ENCODE measurements around the gene TPSG1. TPM values are rescaled to one million over a fixed set of nuclear protein-coding genes. Genes with fewer than 3 reads are reported as not detected.
"Not testable (repeated sequence)": the region's sequence is repeated elsewhere in the genome, so short reads cannot be mapped to it uniquely, and the experiment has no call there.

Gene TPSG1
- total RNA-seq, 2 experiments from 2014 or later, result not detected

DNA sequence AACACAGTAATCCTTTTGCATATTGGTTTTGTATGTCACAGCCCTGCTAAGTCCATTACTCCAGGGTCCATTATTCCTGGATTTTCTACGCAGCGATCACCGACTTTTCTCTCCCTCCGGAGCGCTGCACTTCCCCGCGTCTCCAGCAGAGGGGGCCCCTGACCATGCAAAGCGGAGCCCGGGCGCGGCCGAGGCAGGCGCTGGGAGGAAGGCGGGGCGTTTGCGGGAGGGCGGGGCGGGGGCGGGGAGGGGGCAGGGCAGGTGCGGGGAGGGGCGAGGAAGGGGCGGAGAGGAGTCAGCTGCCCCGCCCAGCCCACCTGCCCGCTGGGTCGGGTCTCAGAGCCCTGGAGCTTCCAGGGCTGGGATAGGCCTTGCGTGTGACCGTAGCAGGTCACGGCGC is 11.6 kb upstream of the TPSG1 start:
- DNase-seq, H3K27me3 Mint-ChIP-seq: not testable (repeated sequence)

DNA sequence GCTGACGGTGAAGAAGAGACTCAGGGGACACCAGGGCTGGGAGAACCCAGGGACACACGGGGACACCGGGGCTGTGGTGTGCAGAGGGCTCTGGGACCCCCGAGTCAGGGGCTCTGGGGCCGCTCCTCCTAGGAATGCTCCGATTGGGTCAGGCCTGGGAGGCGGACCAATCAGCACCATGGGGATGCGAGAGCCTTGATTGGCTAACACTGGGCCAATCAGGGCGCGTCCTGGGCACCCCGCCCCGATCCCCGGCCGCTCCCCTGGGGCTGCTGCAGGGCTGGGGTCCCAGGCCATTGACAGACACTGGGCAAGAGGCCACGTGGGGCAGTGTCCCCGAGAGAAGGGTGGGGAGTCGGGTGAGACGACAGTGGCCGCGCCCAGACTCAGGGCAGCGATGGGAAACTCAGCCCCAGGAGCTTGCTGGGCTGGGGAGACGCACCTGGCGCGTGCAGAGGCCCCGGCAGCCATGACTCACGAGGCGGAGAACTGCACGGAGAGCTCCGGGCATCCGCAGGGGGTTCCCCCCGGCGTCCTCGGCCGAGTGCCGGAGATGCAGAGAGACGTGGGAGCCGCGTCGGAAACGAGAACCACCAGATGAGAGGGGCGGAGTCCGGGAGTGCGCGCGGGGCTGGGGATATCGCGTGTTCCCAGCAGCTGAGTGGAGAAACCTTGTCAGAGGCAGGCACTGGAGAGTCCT is 7.1 kb upstream of the TPSG1 start:
- H3K9me3 Mint-ChIP-seq; H3K27me3 Mint-ChIP-seq; H3K27ac Mint-ChIP-seq; H3K36me3 Mint-ChIP-seq; POLR2A ChIA-PET; intact Hi-C loops (cut with micrococcal nuclease); H3K4me1 Mint-ChIP-seq (ENCODE audit: low read depth); CTCF ChIA-PET; H3K4me3 Mint-ChIP-seq; DNase-seq: not testable (repeated sequence)

More for the DNA sequence above, 11.6 kb upstream of the TPSG1 start:
- POLR2A ChIA-PET; H3K4me1 Mint-ChIP-seq (ENCODE audit: low read depth); H3K9me3 Mint-ChIP-seq; H3K27ac Mint-ChIP-seq; intact Hi-C loops (cut with micrococcal nuclease); CTCF ChIA-PET; H3K36me3 Mint-ChIP-seq; H3K4me3 Mint-ChIP-seq: not testable (repeated sequence)

DNA sequence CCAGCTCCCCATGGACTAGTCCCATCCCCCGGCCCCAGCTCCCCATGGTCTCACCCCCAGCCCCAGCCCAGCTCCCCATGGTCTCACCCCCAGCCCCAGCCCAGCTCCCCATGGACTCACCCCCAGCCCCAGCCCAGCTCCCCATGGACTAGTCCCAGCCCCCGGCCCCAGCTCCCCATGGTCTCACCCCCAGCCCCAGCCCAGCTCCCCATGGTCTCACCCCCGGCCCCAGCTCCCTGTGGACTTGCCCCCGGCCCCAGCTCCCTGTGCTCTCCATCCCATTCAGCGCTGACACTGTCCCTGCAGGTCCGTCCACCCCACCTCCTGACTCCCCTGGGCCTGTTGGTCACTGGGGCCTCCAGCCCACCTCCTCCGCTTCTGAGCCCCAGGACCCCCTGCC is 6.2 kb upstream of the TPSG1 start:
- POLR2A ChIA-PET; H3K27me3 Mint-ChIP-seq; intact Hi-C loops (cut with micrococcal nuclease): not testable (repeated sequence)

DNA sequence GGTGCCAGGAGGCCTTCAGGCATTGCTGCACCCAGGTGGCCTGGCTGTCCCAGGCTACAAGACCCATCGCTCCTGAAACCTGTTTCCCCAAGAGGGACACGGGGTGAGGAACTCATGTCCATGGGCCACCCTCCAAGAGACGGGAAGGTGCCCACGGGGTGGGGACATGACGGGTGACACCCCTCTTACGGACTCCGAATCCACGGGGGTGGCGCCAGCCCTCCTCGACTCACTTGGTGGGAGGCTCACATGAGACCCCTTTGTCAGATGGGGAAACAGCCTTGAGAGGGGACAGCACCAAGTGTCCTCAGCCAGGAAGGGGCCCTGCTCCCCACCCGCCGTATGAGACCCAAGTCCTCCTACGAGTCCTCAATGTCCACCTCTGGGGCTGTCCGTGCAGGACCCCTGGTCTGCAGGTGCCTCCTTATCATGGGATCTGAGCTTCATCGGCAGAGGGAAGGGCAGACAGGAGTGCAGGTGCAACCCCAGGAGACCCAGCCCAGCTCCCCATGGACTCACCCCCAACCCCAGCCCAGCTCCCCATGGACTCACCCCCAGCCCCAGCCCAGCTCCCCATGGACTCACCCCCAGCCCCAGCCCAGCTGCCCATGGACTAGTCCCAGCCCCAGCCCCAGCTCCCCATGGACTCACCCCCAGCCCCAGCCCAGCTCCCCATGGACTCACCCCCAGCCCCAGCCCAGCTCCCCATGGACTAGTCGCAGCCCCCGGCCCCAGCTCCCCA is 5.6 kb upstream of the TPSG1 start:
- H3K9me3 Mint-ChIP-seq; H3K36me3 Mint-ChIP-seq; POLR2A ChIA-PET; H3K4me3 Mint-ChIP-seq; DNase-seq; H3K4me1 Mint-ChIP-seq (ENCODE audit: low read depth); intact Hi-C loops (cut with micrococcal nuclease); H3K27ac Mint-ChIP-seq; CTCF ChIA-PET; H3K27me3 Mint-ChIP-seq: not testable (repeated sequence)

More for the DNA sequence above, 6.2 kb upstream of the TPSG1 start:
- H3K36me3 Mint-ChIP-seq; H3K4me3 Mint-ChIP-seq; H3K4me1 Mint-ChIP-seq (ENCODE audit: low read depth); CTCF ChIA-PET; H3K9me3 Mint-ChIP-seq; H3K27ac Mint-ChIP-seq; DNase-seq: not testable (repeated sequence)

DNA sequence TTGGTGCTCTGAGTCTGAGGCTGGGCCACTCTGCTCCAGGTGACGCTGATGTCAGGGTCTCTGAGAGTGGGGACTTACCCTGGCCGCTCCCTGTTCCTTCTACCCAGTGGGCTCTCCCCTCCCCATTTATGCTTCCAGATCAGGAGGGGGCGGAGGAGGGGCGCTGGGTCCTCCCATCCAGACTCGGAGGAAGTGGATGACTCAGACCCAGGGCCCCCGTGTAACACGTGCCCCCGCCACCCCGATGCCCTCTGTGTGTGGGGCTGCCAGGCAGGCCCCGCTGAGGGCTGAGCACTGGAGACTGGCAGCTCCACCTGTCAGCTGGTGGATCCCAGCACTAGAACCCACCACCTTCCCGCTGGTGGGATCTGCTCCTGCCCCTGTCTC is 5.0 kb upstream of the TPSG1 start, which contains the start of gene TPSB2:
Gene TPSB2 (minus strand): TSS at position 101 of the 387 bp plus-strand sequence. CDS start 233 bp downstream, outside the sequence.
- H3K9me3 Mint-ChIP-seq; H3K27me3 Mint-ChIP-seq; H3K27ac Mint-ChIP-seq; CTCF ChIA-PET; H3K36me3 Mint-ChIP-seq; H3K4me1 Mint-ChIP-seq (ENCODE audit: low read depth); POLR2A ChIA-PET; H3K4me3 Mint-ChIP-seq; intact Hi-C loops (cut with micrococcal nuclease); DNase-seq: not testable (repeated sequence)

DNA sequence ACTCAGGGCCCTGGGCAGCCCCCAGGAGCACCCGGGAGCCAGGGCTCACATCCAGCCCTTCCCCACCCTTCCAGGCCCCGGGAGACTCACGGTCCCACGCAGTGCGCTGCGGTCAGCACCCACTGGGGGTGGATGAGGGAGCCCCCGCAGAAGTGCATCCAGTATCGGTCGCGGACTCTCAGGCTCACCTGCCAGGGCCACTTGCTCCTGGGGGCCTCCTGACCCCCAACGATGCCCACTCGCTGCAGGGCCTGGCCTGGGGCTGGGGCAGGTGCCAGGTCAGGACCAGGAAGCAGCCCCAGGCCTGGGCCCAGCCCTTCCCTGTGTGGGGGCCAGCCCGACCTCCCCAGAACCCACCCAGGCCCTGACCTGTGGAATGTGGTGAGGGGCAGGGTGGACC is 4.4 kb upstream of the TPSG1 start:
- intact Hi-C loops (cut with micrococcal nuclease); DNase-seq; H3K9me3 Mint-ChIP-seq; H3K4me3 Mint-ChIP-seq; H3K36me3 Mint-ChIP-seq; POLR2A ChIA-PET; CTCF ChIA-PET; H3K27ac Mint-ChIP-seq; H3K27me3 Mint-ChIP-seq; H3K4me1 Mint-ChIP-seq (ENCODE audit: low read depth): not testable (repeated sequence)

DNA sequence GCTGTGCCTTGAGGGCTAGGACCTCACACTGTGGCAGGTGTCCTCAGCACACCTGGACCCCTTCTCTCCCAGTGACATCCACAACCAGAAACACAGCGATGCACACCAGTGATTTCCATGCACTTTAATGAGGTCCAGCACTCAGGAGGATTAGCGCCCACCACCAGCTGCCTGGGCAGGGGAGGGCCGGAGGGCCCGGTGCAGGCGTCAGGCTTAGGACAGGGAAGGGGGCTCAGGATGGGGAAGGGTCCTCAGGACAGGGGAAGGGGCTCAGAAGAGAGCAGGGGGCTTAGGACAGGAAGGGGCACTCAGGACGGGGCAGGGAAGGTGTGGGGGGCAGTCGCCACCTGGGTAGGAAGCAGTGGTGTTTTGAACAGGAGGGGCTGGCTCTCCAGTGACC is 3.2 kb upstream of the TPSG1 start:
- H3K36me3 Mint-ChIP-seq; intact Hi-C loops (cut with micrococcal nuclease); H3K9me3 Mint-ChIP-seq; H3K4me3 Mint-ChIP-seq; DNase-seq; POLR2A ChIA-PET; H3K27me3 Mint-ChIP-seq; CTCF ChIA-PET; H3K27ac Mint-ChIP-seq; H3K4me1 Mint-ChIP-seq (ENCODE audit: low read depth): not testable (repeated sequence)

DNA sequence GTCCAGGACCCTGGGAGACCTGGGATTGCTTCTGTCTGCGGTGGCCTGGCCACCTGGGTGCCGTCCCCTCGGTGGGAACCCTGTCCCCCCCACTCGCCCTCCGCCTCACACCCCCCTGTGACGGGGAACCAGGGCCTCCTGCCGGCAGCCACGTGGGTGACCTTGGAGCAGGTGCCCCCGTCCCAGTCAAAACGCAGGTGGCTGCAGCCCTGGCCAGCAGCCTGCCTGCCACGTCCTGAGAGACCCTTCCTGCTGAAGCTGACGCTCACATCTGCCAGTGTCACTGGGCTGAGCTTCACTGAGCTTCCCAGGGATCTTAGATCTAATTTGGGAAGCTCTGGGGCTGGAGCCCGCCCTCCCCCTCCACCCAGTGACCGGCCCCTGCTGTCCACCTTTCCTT is 1.6 kb upstream of the TPSG1 start:
- CTCF ChIA-PET, result not testable (repeated sequence)

DNA sequence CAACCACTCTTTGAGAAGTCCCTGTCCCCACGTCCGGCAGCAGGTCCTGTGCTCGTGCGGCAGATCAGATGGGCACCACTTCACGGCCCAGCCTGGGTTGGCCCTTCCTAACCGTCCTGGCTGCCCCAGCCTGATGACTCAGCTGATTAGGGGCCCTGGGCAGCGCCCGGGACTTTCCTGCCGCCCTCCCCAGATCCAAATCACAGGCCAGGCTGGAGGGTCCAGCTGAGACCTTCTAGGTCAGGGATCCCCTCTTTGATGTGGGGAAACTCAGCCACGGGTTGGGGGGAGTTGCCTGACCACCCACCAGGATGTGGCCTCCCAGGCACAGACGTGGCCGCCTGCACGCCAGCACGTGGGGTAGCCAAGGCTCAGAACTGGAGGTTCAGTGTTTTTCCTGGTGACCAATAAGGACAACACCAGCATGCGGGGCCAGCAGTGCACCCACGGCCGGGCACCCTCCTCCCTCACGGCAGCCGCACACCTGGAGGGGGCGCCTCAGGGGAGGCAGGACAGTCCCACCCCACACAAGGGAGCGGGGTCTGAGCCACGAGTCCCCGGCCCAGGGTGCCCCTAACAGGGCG is 752 bp upstream of the TPSG1 start:
- POLR2A ChIA-PET; H3K27me3 Mint-ChIP-seq; intact Hi-C loops (cut with micrococcal nuclease); CTCF ChIA-PET; H3K9me3 Mint-ChIP-seq; H3K36me3 Mint-ChIP-seq; H3K27ac Mint-ChIP-seq; H3K4me1 Mint-ChIP-seq (ENCODE audit: low read depth); H3K4me3 Mint-ChIP-seq; DNase-seq: not testable (repeated sequence)

More for the DNA sequence above, 1.6 kb upstream of the TPSG1 start:
- H3K4me3 Mint-ChIP-seq; H3K9me3 Mint-ChIP-seq; intact Hi-C loops (cut with micrococcal nuclease); DNase-seq; H3K27me3 Mint-ChIP-seq; H3K27ac Mint-ChIP-seq; H3K36me3 Mint-ChIP-seq; H3K4me1 Mint-ChIP-seq (ENCODE audit: low read depth); POLR2A ChIA-PET: not testable (repeated sequence)

DNA sequence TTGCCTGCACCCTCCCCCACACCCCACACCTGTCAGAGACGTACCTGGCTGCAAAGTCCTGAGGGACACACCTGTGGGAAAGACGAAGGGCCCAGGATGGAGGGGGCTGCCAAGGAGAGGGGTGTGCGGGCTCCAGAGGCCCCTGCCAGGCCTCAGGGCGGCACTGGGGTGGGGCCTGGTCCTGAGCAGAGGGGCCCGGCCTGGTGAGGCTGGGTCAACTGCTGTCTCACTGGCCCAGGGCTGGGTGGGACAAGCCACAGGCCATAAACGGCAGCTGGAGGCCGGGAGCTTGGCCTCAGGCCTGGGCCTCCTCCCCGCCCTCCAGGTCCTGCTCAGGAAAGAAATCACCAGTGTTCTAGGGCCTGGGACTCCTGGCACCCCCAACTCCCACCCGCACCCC is 510 bp downstream of the TPSG1 start:
- no peaks in the 10 kb centered on the region for H3K36me3 Mint-ChIP-seq
- intact Hi-C loops (cut with micrococcal nuclease), result no loop called here
- POLR2A ChIA-PET, result no interaction called here
- no peaks in the 10 kb centered on the region for H3K27me3 Mint-ChIP-seq
- no peak for DNase-seq
- H3K27ac Mint-ChIP-seq, result no peak overlapping the region
- no peaks in the 10 kb centered on the region for H3K9me3 Mint-ChIP-seq
- no peaks in the 10 kb centered on the region for H3K4me1 Mint-ChIP-seq (ENCODE audit: low read depth)
- no peak overlapping the region for H3K4me3 Mint-ChIP-seq
- CTCF ChIA-PET, result no interaction called here

DNA sequence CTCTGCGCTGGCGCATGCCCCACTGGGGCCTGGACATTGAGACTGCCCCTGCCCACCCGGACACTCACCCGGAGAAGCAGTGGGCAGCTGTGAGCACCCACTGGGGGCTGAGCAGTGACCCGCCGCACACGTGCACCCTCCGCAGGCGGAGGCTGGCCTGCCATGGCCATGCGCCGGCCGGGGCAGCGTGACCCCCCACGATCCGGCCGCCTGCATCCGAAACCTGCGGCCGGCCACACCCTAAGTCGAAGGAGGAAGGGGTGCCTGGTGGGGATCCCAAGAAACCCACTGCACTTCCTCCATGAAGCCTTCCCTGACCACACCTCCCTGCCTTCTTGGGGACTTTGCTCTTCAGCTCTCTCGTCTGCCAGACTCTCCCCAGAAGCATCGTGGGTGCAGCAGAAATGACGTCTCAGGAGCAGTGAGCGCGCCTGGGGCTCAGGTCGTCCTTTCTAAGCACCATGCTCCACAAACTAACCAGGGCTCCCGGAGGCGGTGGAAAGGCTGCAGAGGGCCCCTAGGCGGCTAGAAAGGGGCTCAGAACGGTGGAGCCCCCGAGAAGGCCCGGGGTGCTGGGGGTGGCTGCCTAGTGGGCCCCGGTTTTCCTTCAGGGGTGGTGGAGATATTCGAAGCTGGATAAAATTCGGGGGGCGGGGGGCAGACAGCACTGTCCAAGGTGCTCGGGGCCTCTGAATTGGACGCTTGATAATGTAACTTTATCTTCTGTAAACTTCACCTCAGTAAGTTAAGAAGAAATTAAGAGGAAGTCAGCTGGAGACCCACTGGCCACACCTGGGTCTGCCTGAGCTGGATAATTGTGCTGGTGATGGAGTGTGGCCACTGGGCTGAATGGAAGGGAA is 1.5 kb downstream of the TPSG1 start:
- Mint-ChIP-seq H3K4me1 (ENCODE audit: low read depth) (no peaks in the 10 kb centered on the region), H3K27me3 (no peaks in the 10 kb centered on the region), H3K4me3 (no peak overlapping the region), H3K27ac (no peak overlapping the region), H3K9me3 (no peaks in the 10 kb centered on the region), H3K36me3 (no peaks in the 10 kb centered on the region)
- ChIA-PET CTCF (no interaction called here), POLR2A (no interaction called here)
- DNase-seq, result no peak
- intact Hi-C loops (cut with micrococcal nuclease), result no loop called here

DNA sequence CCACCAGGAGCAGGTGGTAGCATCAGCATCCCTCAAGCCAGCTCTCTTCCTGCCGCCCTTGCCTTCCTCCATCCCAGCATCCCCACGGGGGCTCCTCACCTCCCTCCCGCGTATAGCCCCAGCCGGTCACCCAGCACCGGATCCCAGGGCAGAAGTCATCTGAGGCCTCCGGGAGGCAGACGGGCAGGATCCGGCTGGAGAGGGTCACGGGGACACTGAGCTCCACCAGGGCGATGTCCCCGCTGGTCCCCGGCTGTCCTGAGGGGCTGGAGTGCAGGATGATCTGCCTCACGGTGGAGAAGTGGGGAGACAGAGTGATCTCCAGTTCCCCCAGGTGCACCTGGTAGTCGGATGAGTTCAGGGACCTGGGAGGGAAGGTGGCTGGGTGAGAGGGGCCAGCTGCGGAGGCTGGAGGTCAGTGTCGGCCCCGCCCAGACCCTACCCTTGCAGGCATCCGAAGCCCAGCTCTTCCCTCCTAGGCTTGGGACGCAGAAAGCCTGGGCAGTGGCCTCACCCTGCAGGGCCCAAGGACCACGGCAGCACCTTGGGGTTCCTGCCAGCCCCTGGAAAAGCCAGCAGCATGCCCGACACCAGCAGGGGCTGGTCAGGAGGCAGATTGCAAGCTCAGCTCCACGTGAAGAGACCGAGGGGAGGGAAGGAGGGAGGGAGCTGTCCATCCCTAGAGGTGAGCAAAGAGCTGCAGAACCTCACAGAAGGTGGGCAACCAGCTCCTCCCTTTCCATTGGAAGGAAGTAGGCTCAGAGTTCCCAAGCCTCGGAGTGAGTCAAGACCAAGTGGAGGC is 2.3 kb downstream of the TPSG1 start:
- Mint-ChIP-seq H3K36me3 (no peaks in the 10 kb centered on the region), H3K27ac (no peak overlapping the region), H3K27me3 (no peaks in the 10 kb centered on the region), H3K9me3 (no peaks in the 10 kb centered on the region), H3K4me3 (no peak overlapping the region), H3K4me1 (ENCODE audit: low read depth) (no peaks in the 10 kb centered on the region)
- intact Hi-C loops (cut with micrococcal nuclease), result no loop called here
- POLR2A ChIA-PET, result no interaction called here
- CTCF ChIA-PET, result no interaction called here
- no peak for DNase-seq
